Loucy (cell line): ENCODE results near the gene EDC4.

Source experiments
- CTCF ChIP-seq: fragments of 200-600 bp; sonication (generic); conservative IDR thresholded peaks from 2 replicates; pipeline ENCODE4 v1.5.1; 2014; ENCODE audit warnings: mild to moderate bottlenecking, antibody characterized with exemption, low read length
- EZH2phosphoT487 ChIP-seq: fragments of 200-600 bp; IDR thresholded peaks from 2 replicates; pipeline ENCODE4 v1.6.1; 2018; ENCODE audit warnings: antibody characterized with exemption, mild to moderate bottlenecking, moderate library complexity, borderline replicate concordance

GRCh38 chr16:67837811-67838210 lies 35.0 kb upstream of the EDC4 start:
- TF ChIP-seq CTCF (no peak), EZH2phosphoT487 (no peak)
